Fibroblast of the aortic adventitia (primary cell): ENCODE measurements around the gene SETD3. TPM values are rescaled to one million over a fixed set of nuclear protein-coding genes. Genes with fewer than 3 reads are reported as not detected.

Experiments
- DNase-seq: peaks from one replicate; pipeline ENCODE4 v3.0.0-alpha.2; 2010; ENCODE audit warnings: low read depth
- H3K4me3 ChIP-seq: 2 replicates; pipeline ENCODE4 v1.5.1; 2011; ENCODE audit warnings: low read depth, mild to moderate bottlenecking, control low read depth, low read length, moderate library complexity
- total RNA-seq: library from RNA; depleted of rRNA; stranded (reverse); fragments of >200 nt; gene quantifications from 2 replicates; pipeline ENCODE4 v1.2.3, GENCODE V29; 2012; ENCODE audit warnings: low replicate concordance
- TF ChIP-seq, protein P1 (sequence below): IDR thresholded peaks from 2 replicates; pipeline ENCODE4 v1.5.1; 2011; ENCODE audit warnings: mild to moderate bottlenecking, low read length, control low read depth, inconsistent platforms; ENCODE audit not compliant: insufficient read depth

Gene SETD3
- total RNA-seq, 1 donor = 47.6 TPM

DNA sequence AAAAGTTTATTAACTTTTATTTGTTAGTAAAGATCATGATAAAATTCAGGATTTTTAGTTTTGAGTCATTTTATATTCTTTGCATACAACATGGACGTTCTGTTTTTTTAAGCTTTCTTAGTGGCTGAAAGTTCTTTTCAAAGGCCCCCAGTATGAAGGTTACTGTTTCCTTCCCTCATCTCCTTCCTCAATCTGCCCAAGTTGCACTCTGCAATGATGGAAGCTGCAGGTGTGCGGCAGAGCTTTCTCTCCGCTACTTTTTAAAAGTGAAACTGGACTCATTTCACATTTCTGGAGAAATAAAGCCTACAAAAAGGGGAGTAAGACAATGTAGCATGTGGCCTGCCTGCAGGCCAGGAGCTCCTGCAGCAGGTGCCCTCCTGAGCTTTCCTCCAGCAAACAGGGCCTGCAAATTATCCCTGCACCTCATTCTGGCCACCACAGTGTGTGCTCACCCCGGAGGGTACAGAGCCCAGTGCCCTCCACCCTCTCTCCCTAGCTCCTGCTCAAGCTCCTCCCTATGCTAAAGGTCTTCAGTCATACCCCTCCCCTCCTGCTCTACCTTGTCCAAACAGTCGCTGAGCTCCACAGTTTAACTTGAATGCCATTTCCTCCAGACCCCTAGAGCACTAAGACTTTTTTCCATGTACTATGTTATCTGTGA, 78.9 kb downstream of the SETD3 start:
- no peak for DNase-seq
- TF ChIP-seq, protein P1, sequence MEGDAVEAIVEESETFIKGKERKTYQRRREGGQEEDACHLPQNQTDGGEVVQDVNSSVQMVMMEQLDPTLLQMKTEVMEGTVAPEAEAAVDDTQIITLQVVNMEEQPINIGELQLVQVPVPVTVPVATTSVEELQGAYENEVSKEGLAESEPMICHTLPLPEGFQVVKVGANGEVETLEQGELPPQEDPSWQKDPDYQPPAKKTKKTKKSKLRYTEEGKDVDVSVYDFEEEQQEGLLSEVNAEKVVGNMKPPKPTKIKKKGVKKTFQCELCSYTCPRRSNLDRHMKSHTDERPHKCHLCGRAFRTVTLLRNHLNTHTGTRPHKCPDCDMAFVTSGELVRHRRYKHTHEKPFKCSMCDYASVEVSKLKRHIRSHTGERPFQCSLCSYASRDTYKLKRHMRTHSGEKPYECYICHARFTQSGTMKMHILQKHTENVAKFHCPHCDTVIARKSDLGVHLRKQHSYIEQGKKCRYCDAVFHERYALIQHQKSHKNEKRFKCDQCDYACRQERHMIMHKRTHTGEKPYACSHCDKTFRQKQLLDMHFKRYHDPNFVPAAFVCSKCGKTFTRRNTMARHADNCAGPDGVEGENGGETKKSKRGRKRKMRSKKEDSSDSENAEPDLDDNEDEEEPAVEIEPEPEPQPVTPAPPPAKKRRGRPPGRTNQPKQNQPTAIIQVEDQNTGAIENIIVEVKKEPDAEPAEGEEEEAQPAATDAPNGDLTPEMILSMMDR = no peak
- no peak overlapping the region for H3K4me3 ChIP-seq

DNA sequence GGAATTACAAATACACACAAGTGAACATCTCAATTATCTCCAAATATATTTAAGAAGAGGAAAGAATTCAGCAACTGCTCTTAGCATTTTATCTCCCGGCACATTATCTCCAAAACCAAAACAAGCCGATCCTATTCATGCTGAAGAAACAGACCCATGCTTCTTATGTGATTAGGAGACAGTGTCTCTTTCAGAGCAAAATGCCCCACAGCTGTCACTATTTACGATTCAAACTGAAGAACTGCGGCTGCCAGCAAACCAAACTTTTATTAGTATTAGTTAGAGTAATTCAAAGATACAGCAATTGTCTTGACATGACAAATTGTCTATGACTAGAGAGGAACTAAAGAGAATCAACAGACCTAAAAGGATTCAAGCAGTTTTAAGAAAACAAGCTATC, 79.4 kb downstream of the SETD3 start:
- H3K4me3 ChIP-seq = no peak overlapping the region
- TF ChIP-seq, protein P1 = no peak
- no peak for DNase-seq

DNA sequence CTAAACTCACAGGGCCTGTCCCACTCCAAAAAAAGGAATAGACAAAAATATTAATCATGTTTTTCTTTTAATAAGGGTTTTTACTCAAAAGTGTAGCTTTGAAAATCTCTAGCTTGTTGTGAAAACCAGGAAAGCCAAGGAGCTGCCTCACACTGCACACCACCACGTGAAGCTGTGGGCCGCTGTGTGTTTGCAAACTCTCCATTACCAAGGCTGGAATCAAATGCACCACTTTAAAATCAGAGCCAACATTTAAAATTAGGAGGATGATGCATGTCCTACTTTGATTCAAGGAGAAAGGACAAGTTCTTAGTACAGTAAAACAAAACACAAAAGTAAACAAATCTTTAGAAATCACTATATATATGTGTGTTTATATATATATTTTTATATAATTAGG, 83.0 kb downstream of the SETD3 start:
- no peak for DNase-seq
- H3K4me3 ChIP-seq = no peak overlapping the region
- TF ChIP-seq, protein P1 = no peak

DNA sequence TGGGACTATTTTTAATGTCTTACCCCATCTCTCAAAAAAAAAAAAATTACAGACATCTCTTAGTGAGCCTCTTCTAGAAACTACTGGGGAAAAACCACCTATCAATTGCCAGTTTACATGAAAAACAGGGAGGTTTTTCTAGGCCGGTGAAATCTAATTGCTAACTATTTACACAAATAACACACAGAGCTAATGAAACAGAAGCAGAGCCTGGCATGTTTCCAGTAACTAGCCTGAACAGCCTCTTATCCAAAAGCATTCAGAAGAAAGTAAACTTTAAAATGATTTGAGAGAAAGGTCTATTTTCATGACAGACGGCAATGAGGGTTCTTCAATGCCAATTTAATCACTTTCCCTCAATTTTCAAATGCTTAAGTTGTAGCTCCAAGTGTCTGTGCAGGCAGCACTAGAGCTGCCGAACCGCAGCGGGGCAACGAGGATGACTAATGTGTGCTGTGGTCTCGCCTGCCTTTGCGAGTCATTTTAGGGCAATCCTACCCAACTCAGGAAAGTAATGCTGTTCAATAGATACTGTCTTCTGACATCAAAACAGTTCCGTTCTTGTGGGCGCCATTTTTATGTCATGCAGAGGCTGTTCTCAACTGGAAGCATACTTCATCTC, 84.6 kb downstream of the SETD3 start:
- no peak for DNase-seq
- TF ChIP-seq, protein P1 = no peak
- no peak overlapping the region for H3K4me3 ChIP-seq

DNA sequence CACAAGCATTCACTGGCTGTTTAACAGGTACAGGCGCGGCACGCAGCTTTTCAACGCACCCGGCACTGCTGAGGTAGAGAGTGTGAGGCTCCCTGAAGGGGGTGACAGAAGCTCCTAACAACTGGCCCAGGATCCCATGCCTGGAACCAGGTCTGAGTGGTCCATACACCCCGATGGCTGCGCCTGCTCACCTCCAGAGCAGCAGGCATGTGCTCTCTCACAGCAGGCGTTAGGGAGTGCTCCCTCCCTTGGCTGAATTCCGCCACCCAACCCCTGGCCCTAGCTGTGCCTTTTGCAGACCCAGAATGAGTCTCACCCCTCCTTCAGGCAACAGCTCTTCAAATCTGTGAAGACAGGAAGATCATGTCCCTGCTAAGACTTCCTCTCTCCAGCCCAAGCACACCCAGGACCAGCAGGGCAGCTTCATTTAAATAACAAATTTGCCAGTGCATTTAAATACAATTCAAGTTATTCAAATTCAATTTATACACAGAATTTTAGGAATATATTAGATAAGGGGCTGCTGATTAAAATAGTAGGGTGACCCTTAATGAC, 86.0 kb downstream of the SETD3 start:
- no peak for DNase-seq
- TF ChIP-seq, protein P1 = no peak
- H3K4me3 ChIP-seq = no peak overlapping the region

DNA sequence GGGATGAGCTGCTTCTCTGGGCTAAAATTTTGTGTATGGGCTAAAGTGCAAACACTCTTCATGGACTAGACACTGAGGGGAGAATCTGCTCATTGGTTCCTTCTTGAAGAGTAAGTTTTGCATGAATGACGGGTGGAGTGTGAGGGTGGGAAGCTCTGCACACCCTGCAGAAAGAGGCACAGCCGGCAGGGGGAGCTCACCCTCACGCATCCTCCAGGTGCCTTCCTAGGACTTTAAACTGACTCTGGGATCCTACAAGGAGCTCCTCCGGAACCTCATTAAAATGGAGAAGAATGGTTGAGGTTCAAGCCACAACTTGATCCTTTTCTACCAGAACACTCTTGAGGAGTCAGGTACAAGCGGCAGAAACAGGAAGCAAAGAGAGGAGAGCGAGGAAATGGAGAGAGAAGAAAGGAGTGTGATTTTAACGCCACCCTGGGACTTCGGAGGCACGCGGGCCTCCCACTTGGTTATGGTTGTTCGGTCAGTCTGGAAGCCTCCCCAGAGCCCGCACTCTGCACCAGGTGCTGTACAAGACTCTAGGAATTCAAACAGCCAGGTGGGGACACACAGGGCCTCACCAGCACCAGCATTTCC, 87.5 kb downstream of the SETD3 start:
- H3K4me3 ChIP-seq = no peak overlapping the region
- DNase-seq = peak; percentile 31
- TF ChIP-seq, protein P1 = peak; percentile 79
